Suprapubic skin (tissue), 4 donors: ENCODE data around the gene UBE2O. TPM values are rescaled to one million over a fixed set of nuclear protein-coding genes. Genes with fewer than 3 reads are reported as not detected.

ENCODE experiments used
- DNase-seq, 2 donors: peaks; one replicate each; pipeline ENCODE4 v3.0.0-alpha.2; 2019; ENCODE audit warnings: low spot score in 2 of 2
- H3K27ac ChIP-seq: fragments of 200-600 bp; sonication (generic); one replicate; pipeline ENCODE4 v1.5.1; 2019
- H3K27me3 ChIP-seq: fragments of 200-600 bp; sonication (generic); one replicate; pipeline ENCODE4 v1.5.1; 2019
- H3K36me3 ChIP-seq: fragments of 200-600 bp; sonication (generic); one replicate; pipeline ENCODE4 v1.5.1; 2019
- H3K4me1 ChIP-seq: fragments of 200-600 bp; sonication (generic); one replicate; pipeline ENCODE4 v1.5.1; 2019
- H3K4me3 ChIP-seq: fragments of 200-600 bp; sonication (generic); one replicate; pipeline ENCODE4 v1.5.1; 2019; ENCODE audit warnings: mild to moderate bottlenecking
- H3K9me3 ChIP-seq: fragments of 200-600 bp; sonication (generic); one replicate; pipeline ENCODE4 v1.5.1; 2019
- CTCF ChIP-seq, 2 donors: fragments of 200-600 bp in 1 of 2; fragments of 450-650 bp in 1 of 2; sonication (generic) in 1 of 2; IDR thresholded peaks; one replicate each; pipeline ENCODE4 v1.5.1; 2016 to 2019; ENCODE audit warnings: antibody characterized with exemption in 2 of 2, mild to moderate bottlenecking in 1 of 2, moderate library complexity in 1 of 2
- EP300 ChIP-seq: sonication (generic); formaldehyde crosslinking; IDR thresholded peaks from one replicate; pipeline ENCODE4 v1.6.1; 2017; ENCODE audit warnings: antibody characterized with exemption
- POLR2A ChIP-seq, 2 donors: fragments of 450-650 bp; IDR thresholded peaks; one replicate each; pipeline ENCODE4 v1.6.1; 2017; ENCODE audit warnings: antibody characterized with exemption in 2 of 2, mild to moderate bottlenecking in 2 of 2, moderate library complexity in 2 of 2
- POLR2AphosphoS5 ChIP-seq, 3 donors: sonication (generic); formaldehyde crosslinking; IDR thresholded peaks; one replicate each; pipeline ENCODE4 v1.6.1; 2017; ENCODE audit warnings: antibody characterized with exemption in 3 of 3
- WGBS: methylation state at CpG from one replicate; pipeline ENCODE4 v1.1.5; 2018; 5-methylcytosine and 5-hydroxymethylcytosine counted together
- total RNA-seq, 4 donors: library from RNA; depleted of rRNA; stranded (reverse); fragments of >200 nt; gene quantifications; one replicate each; pipeline ENCODE4 v1.1.0, GENCODE V29; 2016

UBE2O gene
- total RNA-seq, 4 donors from 2014 or later: 31.3 to 42.0 (median 37.7) TPM

GRCh38 chr17:76384987-76385891 lies 67.7 kb downstream of the UBE2O start:
- Histone ChIP-seq H3K9me3 (no peaks in the 10 kb centered on the region), H3K27ac (peak overlapping the region; percentile 91), H3K4me3 (peak overlapping the region; percentile 60), H3K36me3 (peaks cover 3% of the 10 kb centered on the region), H3K4me1 (peaks cover 53% of the 10 kb centered on the region), H3K27me3 (no peaks in the 10 kb centered on the region)
- DNase-seq: peak in 1 of 2 donors; percentile 86
- TF ChIP-seq POLR2AphosphoS5 (IDR thresholded peaks at IDR 0.05) (no peak), EP300 (no peak), POLR2A (IDR thresholded peaks at IDR 0.05) (no peak), CTCF (IDR thresholded peaks at IDR 0.05) (no peak)
- WGBS: 0% methylated on average over 21 of the region's 74 CpGs

DNA sequence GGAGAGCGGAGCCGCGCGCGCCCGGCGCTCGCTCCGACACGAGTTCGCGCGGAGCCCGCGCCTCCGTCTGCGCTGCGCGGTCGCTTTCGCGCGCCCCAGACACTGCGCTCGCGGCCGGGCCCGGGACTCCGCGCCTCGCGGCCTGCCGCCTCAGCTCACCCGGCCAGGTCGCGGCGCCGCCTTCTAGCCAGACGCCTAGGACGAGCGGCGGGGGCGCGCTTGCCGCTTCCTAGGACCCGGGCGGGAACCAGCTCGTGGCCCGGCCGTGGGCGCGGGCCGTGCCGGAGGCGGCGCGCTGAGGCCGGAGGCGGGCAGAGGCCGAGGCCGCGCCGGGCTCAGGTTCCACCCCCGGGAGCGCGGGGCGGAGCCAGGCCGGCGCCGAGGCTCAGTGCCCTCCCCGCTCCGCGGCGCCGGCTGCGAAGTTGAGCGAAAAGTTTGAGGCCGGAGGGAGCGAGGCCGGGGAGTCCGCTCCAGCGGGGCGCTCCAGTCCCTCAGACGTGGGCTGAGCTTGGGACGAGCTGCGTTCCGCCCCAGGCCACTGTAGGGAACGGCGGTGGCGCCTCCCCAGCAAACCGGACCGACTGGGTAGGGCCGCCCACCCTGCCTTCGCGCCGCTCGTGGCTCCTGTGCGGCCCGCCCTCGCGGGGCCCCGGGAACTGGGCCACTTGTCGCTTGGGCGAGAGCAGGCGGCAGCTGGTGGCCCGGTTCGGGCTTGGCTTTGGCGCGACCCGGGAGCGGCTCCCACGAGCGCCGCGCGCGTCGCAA lies 68.5 kb downstream of the UBE2O start, which contains the start of gene SPHK1:
TSS of gene SPHK1 (plus strand) at position 388 of the 765 bp plus-strand sequence. CDS start 1,036 bp downstream, outside the sequence.
- Histone ChIP-seq H3K27ac (peak within 1 kb of the TSS; percentile 91), H3K4me1 (peaks cover 53% of the 10 kb centered on the region), H3K9me3 (no peaks in the 10 kb centered on the region), H3K4me3 (peak within 1 kb of the TSS; percentile 60), H3K36me3 (no peaks in the 10 kb centered on the region), H3K27me3 (no peaks in the 10 kb centered on the region)
- TF ChIP-seq POLR2AphosphoS5 (IDR thresholded peaks at IDR 0.05): no peak
- peak in 1 of 2 donors; percentile 39 for TF ChIP-seq POLR2A (IDR thresholded peaks at IDR 0.05)
- DNase-seq: no peak
- WGBS: no CpG with 5 or more reads among the region's 118 CpGs

- Histone ChIP-seq H3K9me3 (no peaks in the 10 kb centered on the region), H3K36me3 (no peaks in the 10 kb centered on the region), H3K27me3 (no peaks in the 10 kb centered on the region), H3K27ac (peak overlapping the region; percentile 91), H3K4me3 (peak overlapping the region; percentile 60), H3K4me1 (peaks cover 54% of the 10 kb centered on the region)
- WGBS: 5% methylated on average over 12 of the region's 65 CpGs
- TF ChIP-seq EP300: no peak
- peak; percentile 8 to 24 for TF ChIP-seq CTCF (IDR thresholded peaks at IDR 0.05)
- DNase-seq: no peak
These were observed 69.3 kb downstream of the UBE2O start for GRCh38 chr17:76383546-76384221.

DNA sequence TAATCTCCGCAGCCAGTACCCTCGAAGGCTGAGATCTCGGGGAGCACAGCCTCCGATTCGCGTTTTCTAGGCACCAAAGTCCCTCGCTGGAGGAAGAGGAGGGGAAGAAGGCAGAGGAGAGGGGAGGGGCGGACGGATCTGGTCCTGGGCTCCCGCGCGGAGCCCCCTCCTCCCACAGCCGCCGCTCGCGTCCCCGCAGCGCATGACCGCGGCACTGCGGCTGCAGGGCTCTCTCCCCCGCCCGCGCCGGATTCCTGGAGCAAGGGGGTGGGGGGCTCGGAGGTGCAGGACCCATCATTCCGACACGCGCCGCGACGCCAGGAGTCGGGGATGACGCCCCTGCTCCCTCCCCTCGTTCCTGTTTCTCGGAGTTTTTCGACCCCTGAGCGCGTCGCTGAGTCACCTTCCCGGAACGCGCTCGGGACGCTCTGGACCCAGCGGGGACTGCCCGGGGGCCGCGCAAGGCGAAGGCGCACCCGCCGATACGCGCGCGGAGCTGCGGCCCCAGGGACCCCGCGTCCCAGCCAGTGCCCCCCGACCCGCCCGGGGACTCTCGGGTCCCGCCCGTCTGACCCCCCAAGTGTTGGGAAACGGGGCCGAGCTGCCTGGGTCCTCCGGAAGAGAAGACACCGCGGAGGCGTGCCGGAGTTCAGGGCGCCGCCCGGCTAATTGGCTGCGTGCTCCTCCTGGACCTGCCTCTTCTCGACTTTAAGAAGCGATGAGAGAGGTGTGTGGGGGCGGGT lies 70.0 kb downstream of the UBE2O start:
- TF ChIP-seq CTCF (IDR thresholded peaks at IDR 0.05) (no peak), POLR2A (IDR thresholded peaks at IDR 0.05) (no peak), EP300 (no peak), POLR2AphosphoS5 (IDR thresholded peaks at IDR 0.05) (peak in 1 of 3 donors; percentile 28)
- peak overlapping the region; percentile 91 for H3K27ac ChIP-seq
- no peaks in the 10 kb centered on the region for H3K36me3 ChIP-seq
- H3K4me1 ChIP-seq: peaks cover 58% of the 10 kb centered on the region
- H3K27me3 ChIP-seq: no peaks in the 10 kb centered on the region
- peak overlapping the region; percentile 60 for H3K4me3 ChIP-seq
- no peaks in the 10 kb centered on the region for H3K9me3 ChIP-seq
- under 1% methylated on average over 25 of the region's 80 CpGs for WGBS
- DNase-seq: no peak

GRCh38 chr17:76382351-76382802 lies 70.6 kb downstream of the UBE2O start:
- DNase-seq: no peak
- Histone ChIP-seq H3K9me3 (no peaks in the 10 kb centered on the region), H3K4me1 (peaks cover 58% of the 10 kb centered on the region), H3K27me3 (no peaks in the 10 kb centered on the region), H3K27ac (peak overlapping the region; percentile 91), H3K36me3 (no peaks in the 10 kb centered on the region), H3K4me3 (peak overlapping the region; percentile 60)
- WGBS: 13% methylated on average over 12 of the region's 21 CpGs
- TF ChIP-seq CTCF (IDR thresholded peaks at IDR 0.05): no peak
- no peak for TF ChIP-seq POLR2AphosphoS5 (IDR thresholded peaks at IDR 0.05)
- no peak for TF ChIP-seq EP300
- TF ChIP-seq POLR2A (IDR thresholded peaks at IDR 0.05): no peak
